ENCODE measurements around the gene MYH8. TPM values are rescaled to one million over a fixed set of nuclear protein-coding genes. Genes with fewer than 3 reads are reported as not detected.

Gene MYH8
- total RNA-seq, 1 donor from 2014 or later = not detected

- DNase-seq (no peak), ATAC-seq (ENCODE audit: poor library complexity) (no peak)
- intact Hi-C loops (cut with DNase I) = no loop called here
Measured at GRCh38 chr17:10394201-10394887, 27.4 kb downstream of the MYH8 start.

GRCh38 chr17:10392880-10393279 lies 28.9 kb downstream of the MYH8 start:
- DNase-seq = no peak
- intact Hi-C loops (cut with DNase I) = no loop called here
- ATAC-seq (ENCODE audit: poor library complexity) = no peak

GRCh38 chr17:10385871-10386270 lies 35.9 kb downstream of the MYH8 start:
- ATAC-seq (ENCODE audit: poor library complexity) (no peak), DNase-seq (no peak)
- intact Hi-C loops (cut with DNase I) = no loop called here

- no peak for DNase-seq
- intact Hi-C loops (cut with DNase I) = no loop called here
- ATAC-seq (ENCODE audit: poor library complexity) = no peak
Measured at GRCh38 chr17:10384175-10384574, 37.6 kb downstream of the MYH8 start.

- ATAC-seq (ENCODE audit: poor library complexity) = no peak
- intact Hi-C loops (cut with DNase I) = no loop called here
- DNase-seq = no peak
Measured at GRCh38 chr17:10380631-10381408, 40.9 kb downstream of the MYH8 start.

- DNase-seq (no peak), ATAC-seq (ENCODE audit: poor library complexity) (no peak)
- intact Hi-C loops (cut with DNase I) = no loop called here
Measured at GRCh38 chr17:10372906-10373305, 48.8 kb downstream of the MYH8 start, which contains the start of gene MYH13. TSS of gene MYH13 (minus strand) at chr17:10373006. CDS start at chr17:10364530, 8,476 bp downstream.

GRCh38 chr17:10370016-10370608 lies 51.6 kb downstream of the MYH8 start:
- no peak for DNase-seq
- ATAC-seq (ENCODE audit: poor library complexity) = peak; percentile 43
- intact Hi-C loops (cut with DNase I) = no loop called here

GRCh38 chr17:10369239-10369638 lies 52.5 kb downstream of the MYH8 start:
- ATAC-seq (ENCODE audit: poor library complexity) (no peak), DNase-seq (no peak)
- intact Hi-C loops (cut with DNase I) = no loop called here

GRCh38 chr17:10368561-10368960 lies 53.2 kb downstream of the MYH8 start:
- intact Hi-C loops (cut with DNase I) = no loop called here
- ATAC-seq (ENCODE audit: poor library complexity) = no peak
- no peak for DNase-seq

- ATAC-seq (ENCODE audit: poor library complexity) (no peak), DNase-seq (no peak)
- intact Hi-C loops (cut with DNase I) = no loop called here
Measured at GRCh38 chr17:10360578-10360977, 61.2 kb downstream of the MYH8 start.

- ATAC-seq (ENCODE audit: poor library complexity) (no peak), DNase-seq (no peak)
- intact Hi-C loops (cut with DNase I) = no loop called here
Measured at GRCh38 chr17:10357768-10358167, 64.0 kb downstream of the MYH8 start.

- DNase-seq (no peak), ATAC-seq (ENCODE audit: poor library complexity) (no peak)
- intact Hi-C loops (cut with DNase I) = no loop called here
Measured at GRCh38 chr17:10354651-10355050, 67.1 kb downstream of the MYH8 start.

GRCh38 chr17:10352893-10353292 lies 68.9 kb downstream of the MYH8 start:
- intact Hi-C loops (cut with DNase I) = no loop called here
- DNase-seq (no peak), ATAC-seq (ENCODE audit: poor library complexity) (no peak)

GRCh38 chr17:10349403-10349802 lies 72.3 kb downstream of the MYH8 start:
- ATAC-seq (ENCODE audit: poor library complexity) = no peak
- intact Hi-C loops (cut with DNase I) = no loop called here
- DNase-seq = no peak

- DNase-seq = no peak
Measured at GRCh38 chr17:10344816-10345215, 76.9 kb downstream of the MYH8 start.

More at GRCh38 chr17:10344816-10345215, 76.9 kb downstream of the MYH8 start:
- ATAC-seq (ENCODE audit: poor library complexity) = no peak
- intact Hi-C loops (cut with DNase I) = no loop called here

Other genes with a start within 250 kb of the MYH8 start
- gene GAS7, start 223.3 kb downstream of the MYH8 start, total RNA-seq = 72.1 TPM
- not detected for gene MYH13, start 48.9 kb downstream of the MYH8 start, total RNA-seq
- not detected for gene MYH4, start 47.6 kb upstream of the MYH8 start, total RNA-seq
- not detected for gene MYH1, start 96.6 kb upstream of the MYH8 start, total RNA-seq
- not detected for gene MYH2, start 127.7 kb upstream of the MYH8 start, total RNA-seq
- 0.22 TPM for gene MYH3, start 235.4 kb upstream of the MYH8 start, total RNA-seq

Data from Right ventricle myocardium superior (tissue), 1 donor.